ENCODE results near the gene KCNIP4.
"Not testable (repeated sequence)": the region's sequence is repeated elsewhere in the genome, so short reads cannot be mapped to it uniquely, and the experiment has no call there.

The KCNIP4 gene

GRCh38 chr4:20847124-20847747 is 1101.3 kb downstream of the KCNIP4 start:
- DNase-seq (ENCODE audit: low spot score): no peak

- DNase-seq (ENCODE audit: low spot score): no peak
Observed at GRCh38 chr4:20844311-20844710, 1104.3 kb downstream of the KCNIP4 start.

- DNase-seq (ENCODE audit: low spot score): no peak
Observed at GRCh38 chr4:20840648-20841190, 1107.9 kb downstream of the KCNIP4 start.

- DNase-seq (ENCODE audit: low spot score): no peak
Observed at GRCh38 chr4:20839957-20840356, 1108.6 kb downstream of the KCNIP4 start.

GRCh38 chr4:20838476-20838875 is 1110.1 kb downstream of the KCNIP4 start:
- DNase-seq (ENCODE audit: low spot score): no peak

- DNase-seq (ENCODE audit: low spot score): no peak
Observed at GRCh38 chr4:20832826-20833225, 1115.7 kb downstream of the KCNIP4 start.

GRCh38 chr4:20831746-20832145 is 1116.8 kb downstream of the KCNIP4 start:
- DNase-seq (ENCODE audit: low spot score): no peak

- no peak for DNase-seq (ENCODE audit: low spot score)
Observed at GRCh38 chr4:20829617-20830357, 1118.8 kb downstream of the KCNIP4 start.

- DNase-seq (ENCODE audit: low spot score): no peak
Observed at GRCh38 chr4:20825505-20825904, 1123.1 kb downstream of the KCNIP4 start.

- no peak for DNase-seq (ENCODE audit: low spot score)
Observed at GRCh38 chr4:20816287-20816686, 1132.3 kb downstream of the KCNIP4 start.

- DNase-seq (ENCODE audit: low spot score): no peak
Observed at GRCh38 chr4:20813700-20814099, 1134.9 kb downstream of the KCNIP4 start.

GRCh38 chr4:20809812-20810211 is 1138.8 kb downstream of the KCNIP4 start:
- DNase-seq (ENCODE audit: low spot score): peak; percentile 11

GRCh38 chr4:20805716-20806115 is 1142.9 kb downstream of the KCNIP4 start:
- no peak for DNase-seq (ENCODE audit: low spot score)

- DNase-seq (ENCODE audit: low spot score): no peak
Observed at GRCh38 chr4:20787940-20788665, 1160.5 kb downstream of the KCNIP4 start.

GRCh38 chr4:20783134-20783533 is 1165.4 kb downstream of the KCNIP4 start:
- DNase-seq (ENCODE audit: low spot score): not testable (repeated sequence)

GRCh38 chr4:20778896-20779295 is 1169.7 kb downstream of the KCNIP4 start:
- no peak for DNase-seq (ENCODE audit: low spot score)

- DNase-seq (ENCODE audit: low spot score): peak; percentile 50
Observed at GRCh38 chr4:20773144-20773997, 1175.2 kb downstream of the KCNIP4 start.

GRCh38 chr4:20764366-20764992 is 1184.1 kb downstream of the KCNIP4 start:
- DNase-seq (ENCODE audit: low spot score): no peak

- no peak for DNase-seq (ENCODE audit: low spot score)
Observed at GRCh38 chr4:20761826-20762225, 1186.7 kb downstream of the KCNIP4 start.

- DNase-seq (ENCODE audit: low spot score): no peak
Observed at GRCh38 chr4:20761382-20761781, 1187.2 kb downstream of the KCNIP4 start.

GRCh38 chr4:20760053-20760452 is 1188.5 kb downstream of the KCNIP4 start:
- DNase-seq (ENCODE audit: low spot score): no peak
